PC-9 (cell line): ENCODE data around the gene SLC19A3. TPM values are rescaled to one million over a fixed set of nuclear protein-coding genes. Genes with fewer than 3 reads are reported as not detected.

Experiments
- BruUV-seq: library from RNA; stranded (reverse); fragments of 400-500 nt; replicated peaks from 2 replicates; lab custom pipeline; 2021; lab: Mats Ljungman, UMichigan
- CTCF ChIA-PET: fragments of 300-600 bp; sonication (Branson Sonifier 250); formaldehyde crosslinking; loops from one replicate; lab custom pipeline; 2022; ENCODE audit warnings: antibody characterized with exemption; lab: Charles Lee
- POLR2A ChIA-PET: fragments of 300-600 bp; sonication (Branson Sonifier 250); formaldehyde crosslinking; loops from one replicate; lab custom pipeline; 2022; ENCODE audit warnings: antibody characterized with exemption; ENCODE audit not compliant: unreplicated experiment; lab: Charles Lee
- DNase-seq, 2 experiments: peaks; one replicate each; pipeline versions ENCODE4 v3.0.0 to v3.0.0-alpha.2; 2015 to 2022; ENCODE audit warnings: mixed read lengths in 1 of 2
- H2AFZ ChIP-seq: fragments of 200-600 bp; sonication (generic); 2 replicates; pipeline ENCODE4 v1.8.1; 2017; ENCODE audit warnings: antibody characterized with exemption
- H3F3A ChIP-seq: fragments of 200-600 bp; sonication (generic); 2 replicates; pipeline ENCODE4 v1.8.1; 2017; ENCODE audit warnings: antibody characterized with exemption, mild to moderate bottlenecking, low read depth; ENCODE audit not compliant: insufficient read depth
- H3K27ac ChIP-seq: fragments of 200-600 bp; sonication (generic); 2 replicates; pipeline ENCODE4 v1.6.1; 2016; ENCODE audit warnings: mixed run types
- H3K27me3 ChIP-seq: fragments of 200-600 bp; sonication (generic); 2 replicates; pipeline ENCODE4 v1.6.1; 2016; ENCODE audit warnings: low read depth, mixed run types; ENCODE audit not compliant: insufficient read depth
- H3K36me3 ChIP-seq: fragments of 200-600 bp; sonication (generic); 2 replicates; pipeline ENCODE4 v1.6.1; 2016; ENCODE audit warnings: low read depth, mixed run types
- H3K4me1 ChIP-seq: fragments of 200-600 bp; sonication (generic); replicated peaks from 2 replicates; pipeline ENCODE4 v1.6.1; 2016; ENCODE audit warnings: mixed run types; ENCODE audit not compliant: insufficient read depth
- H3K4me2 ChIP-seq: fragments of 200-600 bp; sonication (generic); 2 replicates; pipeline ENCODE4 v1.6.1; 2017; ENCODE audit warnings: mixed run types
- H3K4me3 ChIP-seq: fragments of 200-600 bp; sonication (generic); 2 replicates; pipeline ENCODE4 v1.6.1; 2016; ENCODE audit warnings: mixed run types
- H3K79me2 ChIP-seq: fragments of 200-600 bp; sonication (generic); 2 replicates; pipeline ENCODE4 v1.6.1; 2017; ENCODE audit warnings: low read depth, mixed run types
- H3K9me2 ChIP-seq: fragments of 200-600 bp; sonication (generic); 2 replicates; pipeline ENCODE4 v1.8.1; 2017; ENCODE audit warnings: mild to moderate bottlenecking; ENCODE audit not compliant: insufficient read depth
- H3K9me3 ChIP-seq: fragments of 200-600 bp; sonication (generic); 2 replicates; pipeline ENCODE4 v1.8.1; 2016; ENCODE audit warnings: low read depth; ENCODE audit not compliant: insufficient read depth
- H4K20me1 ChIP-seq: fragments of 200-600 bp; sonication (generic); 2 replicates; pipeline ENCODE4 v1.8.1; 2017; ENCODE audit not compliant: insufficient read depth
- EZH2 ChIP-seq: fragments of 200-600 bp; sonication (generic); IDR thresholded peaks from 2 replicates; pipeline ENCODE4 v1.8.0; 2017; ENCODE audit warnings: antibody characterized with exemption, low read depth
- intact Hi-C: fragments of 100-400 bp; cut with micrococcal nuclease; formaldehyde crosslinking; loops from one replicate; pipeline ENCODE4 v1.10.0; 2022; ENCODE audit not compliant: unreplicated experiment
- total RNA-seq: library from RNA; stranded (reverse); gene quantifications from 2 replicates; pipeline ENCODE4 v1.2.3, GENCODE V29; 2021
- TF ChIP-seq, protein P1 (sequence below): fragments of 200-600 bp; sonication (generic); conservative IDR thresholded peaks from 2 replicates; pipeline ENCODE4 v1.6.1; 2017; ENCODE audit warnings: mixed run types, antibody characterized with exemption, mild to moderate bottlenecking, moderate library complexity

Gene SLC19A3
- total RNA-seq, 1 experiment from 2014 or later: 4.3 TPM

DNA sequence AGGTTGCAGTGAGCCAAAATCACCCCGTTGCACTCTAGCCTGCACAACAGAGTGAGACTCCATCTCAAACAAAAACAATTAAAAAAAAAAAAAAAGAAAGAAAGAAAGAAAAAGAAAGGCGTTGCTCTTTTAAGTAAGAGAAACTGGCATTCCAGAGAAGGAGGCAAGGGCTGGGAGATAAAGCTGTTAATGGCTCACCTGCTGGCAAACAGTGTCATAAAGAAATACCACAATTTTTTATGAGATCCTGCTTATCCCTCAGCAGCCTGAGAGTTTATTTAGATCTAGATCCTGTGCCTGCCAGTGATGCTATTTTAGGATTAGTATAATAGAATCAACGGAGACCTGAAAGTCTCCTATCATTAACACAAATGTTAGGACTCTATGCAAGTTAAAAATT is 16.3 kb downstream of the SLC19A3 start:
- Histone ChIP-seq H3K79me2 (no peaks in the 10 kb centered on the region), H3F3A (peaks cover 27% of the 10 kb centered on the region), H3K27me3 (no peaks in the 10 kb centered on the region), H2AFZ (no peak overlapping the region), H3K9me3 (no peaks in the 10 kb centered on the region), H4K20me1 (no peaks in the 10 kb centered on the region), H3K4me2 (0 out of 2 replicates have a peak overlapping the region, but pooled peaks have one; percentile 77), H3K27ac (peak overlapping the region; percentile 92; the same call in 1 of the 2 replicates), H3K9me2 (no peaks in the 10 kb centered on the region), H3K4me1 (peaks cover 37% of the 10 kb centered on the region), H3K36me3 (no peaks in the 10 kb centered on the region), H3K4me3 (no peak overlapping the region)
- intact Hi-C loops: loop anchor here (5.0 kb wide), 2 partner anchors 44 to 294 kb away; no protein-coding TSS in a partner anchor
- no TSS peak for BruUV-seq
- ChIA-PET CTCF (no interaction called here), POLR2A (no interaction called here)
- TF ChIP-seq, protein P1, sequence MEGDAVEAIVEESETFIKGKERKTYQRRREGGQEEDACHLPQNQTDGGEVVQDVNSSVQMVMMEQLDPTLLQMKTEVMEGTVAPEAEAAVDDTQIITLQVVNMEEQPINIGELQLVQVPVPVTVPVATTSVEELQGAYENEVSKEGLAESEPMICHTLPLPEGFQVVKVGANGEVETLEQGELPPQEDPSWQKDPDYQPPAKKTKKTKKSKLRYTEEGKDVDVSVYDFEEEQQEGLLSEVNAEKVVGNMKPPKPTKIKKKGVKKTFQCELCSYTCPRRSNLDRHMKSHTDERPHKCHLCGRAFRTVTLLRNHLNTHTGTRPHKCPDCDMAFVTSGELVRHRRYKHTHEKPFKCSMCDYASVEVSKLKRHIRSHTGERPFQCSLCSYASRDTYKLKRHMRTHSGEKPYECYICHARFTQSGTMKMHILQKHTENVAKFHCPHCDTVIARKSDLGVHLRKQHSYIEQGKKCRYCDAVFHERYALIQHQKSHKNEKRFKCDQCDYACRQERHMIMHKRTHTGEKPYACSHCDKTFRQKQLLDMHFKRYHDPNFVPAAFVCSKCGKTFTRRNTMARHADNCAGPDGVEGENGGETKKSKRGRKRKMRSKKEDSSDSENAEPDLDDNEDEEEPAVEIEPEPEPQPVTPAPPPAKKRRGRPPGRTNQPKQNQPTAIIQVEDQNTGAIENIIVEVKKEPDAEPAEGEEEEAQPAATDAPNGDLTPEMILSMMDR: no peak
- TF ChIP-seq EZH2: no peak
- no peak for DNase-seq

DNA sequence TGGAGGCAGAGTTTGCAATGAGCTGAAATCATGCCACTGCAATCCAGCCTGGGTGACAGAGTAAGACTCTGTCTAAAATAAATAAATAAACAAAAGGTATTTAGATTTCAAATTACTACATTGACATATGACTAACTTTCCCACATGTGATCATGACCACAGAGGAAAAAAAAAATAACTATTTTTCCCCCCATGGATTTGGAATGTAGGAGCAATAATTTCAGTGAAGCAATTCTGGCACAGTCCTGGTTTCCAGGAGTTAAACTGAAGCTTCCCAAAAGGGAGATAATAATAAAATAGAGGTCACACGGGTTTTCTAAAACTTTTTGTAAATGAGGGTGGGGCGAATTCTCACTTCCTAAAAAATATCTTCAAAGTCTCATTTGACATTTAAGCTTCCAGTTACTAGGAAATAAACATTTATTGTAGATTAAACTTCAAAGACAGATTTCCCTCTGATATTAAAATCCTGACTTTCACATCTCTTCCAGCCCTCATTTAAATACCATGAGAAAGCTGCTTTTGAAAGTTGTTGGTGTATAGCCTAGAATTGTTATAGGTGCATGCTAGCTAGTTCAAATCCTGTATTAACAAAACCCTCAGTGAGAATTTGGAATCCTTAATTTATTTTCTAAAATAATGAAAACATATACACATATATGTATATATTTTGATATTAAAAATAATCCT is 20.7 kb downstream of the SLC19A3 start:
- TF ChIP-seq EZH2: no peak
- TF ChIP-seq, protein P1: no peak
- no peaks in the 10 kb centered on the region for H3K79me2 ChIP-seq
- no peak overlapping the region for H3K4me2 ChIP-seq
- H3K9me3 ChIP-seq: no peaks in the 10 kb centered on the region; the same call in 1 of the 2 replicates
- H3K9me2 ChIP-seq: no peaks in the 10 kb centered on the region
- no peak overlapping the region for H3K4me3 ChIP-seq
- ChIA-PET CTCF (no interaction called here), POLR2A (no interaction called here)
- intact Hi-C loops: no loop called here
- H4K20me1 ChIP-seq: no peaks in the 10 kb centered on the region
- H3K4me1 ChIP-seq: peaks cover 7% of the 10 kb centered on the region
- H3K27ac ChIP-seq: no peak overlapping the region
- DNase-seq: no peak
- H3K36me3 ChIP-seq: no peaks in the 10 kb centered on the region
- H2AFZ ChIP-seq: no peak overlapping the region
- no TSS peak for BruUV-seq
- H3F3A ChIP-seq: no peaks in the 10 kb centered on the region
- no peaks in the 10 kb centered on the region for H3K27me3 ChIP-seq

- BruUV-seq: no TSS peak
- no peak overlapping the region for H3K4me2 ChIP-seq
- H3K9me3 ChIP-seq: no peaks in the 10 kb centered on the region; the same call in 1 of the 2 replicates
- no peaks in the 10 kb centered on the region for H3K9me2 ChIP-seq
- TF ChIP-seq, protein P1: no peak
- no peak for TF ChIP-seq EZH2
- no peak overlapping the region for H3K27ac ChIP-seq
- H3F3A ChIP-seq: no peaks in the 10 kb centered on the region
- intact Hi-C loops: no loop called here
- no peaks in the 10 kb centered on the region for H4K20me1 ChIP-seq
- no peaks in the 10 kb centered on the region for H3K27me3 ChIP-seq
- no peak overlapping the region for H3K4me3 ChIP-seq
- CTCF ChIA-PET: no interaction called here
- DNase-seq: no peak
- H2AFZ ChIP-seq: no peak overlapping the region
- H3K36me3 ChIP-seq: no peaks in the 10 kb centered on the region
- POLR2A ChIA-PET: no interaction called here
- H3K79me2 ChIP-seq: no peaks in the 10 kb centered on the region
- H3K4me1 ChIP-seq: no peaks in the 10 kb centered on the region
Measured at GRCh38 chr2:227687189-227687588, 30.6 kb downstream of the SLC19A3 start.
